Keratinocyte (primary cell): ENCODE data around the gene TM9SF1. TPM values are rescaled to one million over a fixed set of nuclear protein-coding genes. Genes with fewer than 3 reads are reported as not detected.

Source experiments
- DNase-seq: peaks from one replicate; pipeline ENCODE4 v3.0.0-alpha.2; 2011; ENCODE audit warnings: low read depth, missing footprints, low spot score
- FAIRE-seq: peaks from 2 replicates; lab custom pipeline; 2011; peaks lifted over from hg19 to GRCh38; lab: Jason Lieb, UNC
- H2AFZ ChIP-seq: 2 replicates; pipeline ENCODE4 v1.6.0; 2012; ENCODE audit warnings: low read length, control low read depth, inconsistent platforms; ENCODE audit not compliant: control insufficient read depth
- H3K27ac ChIP-seq: 2 replicates; pipeline ENCODE4 v1.5.1; 2011; ENCODE audit warnings: low read length; ENCODE audit not compliant: control insufficient read depth, insufficient read depth
- H3K27me3 ChIP-seq: 3 replicates; pipeline ENCODE4 v1.6.0; 2011; ENCODE audit warnings: low read length; ENCODE audit not compliant: control insufficient read depth, insufficient read depth; ENCODE audit errors: extremely low read depth
- H3K36me3 ChIP-seq, 2 experiments: 2 replicates in 1 of 2; 3 replicates in 1 of 2; pipeline ENCODE4 v1.5.1; 2011; ENCODE audit warnings: low read length in 2 of 2, mild to moderate bottlenecking in 1 of 2; ENCODE audit not compliant: control insufficient read depth in 2 of 2, insufficient read depth in 2 of 2; ENCODE audit errors: extremely low read depth in 1 of 2
- H3K4me1 ChIP-seq: 3 replicates; pipeline ENCODE4 v1.5.1; 2011; ENCODE audit warnings: low read length; ENCODE audit not compliant: control insufficient read depth, insufficient read depth; ENCODE audit errors: extremely low read depth
- H3K4me2 ChIP-seq: 3 replicates; pipeline ENCODE4 v1.6.0; 2011; ENCODE audit warnings: low read depth, low read length; ENCODE audit not compliant: control insufficient read depth, insufficient read depth; ENCODE audit errors: extremely low read depth
- H3K4me3 ChIP-seq, 3 experiments: fragments of 200-600 bp in 1 of 3; sonication (generic) in 1 of 3; 2 replicates in 2 of 3; 3 replicates in 1 of 3; pipeline ENCODE4 v1.5.1; 2011 to 2016; ENCODE audit warnings: low read length in 3 of 3, mild to moderate bottlenecking in 3 of 3, control low read depth in 2 of 3, inconsistent platforms in 1 of 3, low read depth in 1 of 3, mixed read lengths in 1 of 3, mixed run types in 1 of 3, moderate library complexity in 1 of 3; ENCODE audit not compliant: control insufficient read depth in 2 of 3, insufficient read depth in 2 of 3; ENCODE audit errors: extremely low read depth in 1 of 3
- H3K79me2 ChIP-seq: 2 replicates; pipeline ENCODE4 v1.6.0; 2012; ENCODE audit warnings: low read length; ENCODE audit not compliant: control insufficient read depth, insufficient read depth
- H3K9ac ChIP-seq: 3 replicates; pipeline ENCODE4 v1.6.0; 2011; ENCODE audit warnings: low read length; ENCODE audit not compliant: control insufficient read depth, insufficient read depth; ENCODE audit errors: extremely low read depth
- H3K9me1 ChIP-seq: 3 replicates; pipeline ENCODE4 v1.6.0; 2011; ENCODE audit warnings: low read length; ENCODE audit not compliant: control insufficient read depth, insufficient read depth; ENCODE audit errors: extremely low read depth
- H3K9me3 ChIP-seq: 2 replicates; pipeline ENCODE4 v1.5.1; 2012; ENCODE audit warnings: low read depth, low read length; ENCODE audit not compliant: control insufficient read depth
- H4K20me1 ChIP-seq: 3 replicates; pipeline ENCODE4 v1.6.0; 2011; ENCODE audit warnings: low read length; ENCODE audit not compliant: control insufficient read depth, insufficient read depth; ENCODE audit errors: extremely low read depth
- CTCF ChIP-seq, 3 experiments: IDR thresholded peaks in 1 of 3; conservative IDR thresholded peaks in 1 of 3; optimal IDR thresholded peaks in 1 of 3; 2 replicates in 2 of 3; 3 replicates in 1 of 3; pipeline versions ENCODE3 to v1.5.1; 2011; ENCODE audit warnings: low read length in 3 of 3, mild to moderate bottlenecking in 3 of 3, moderate library complexity in 2 of 3, control low read depth in 1 of 3, inconsistent platforms in 1 of 3; ENCODE audit not compliant: insufficient read depth in 2 of 3; ENCODE audit errors: extremely low read depth in 1 of 3
- EZH2 ChIP-seq: IDR thresholded peaks from one replicate; pipeline ENCODE4 v1.6.1; 2012; ENCODE audit warnings: inconsistent platforms, mild to moderate bottlenecking, low read length, moderate library complexity
- dilution Hi-C: fragments of 300-500 bp; cut with MboI; formaldehyde crosslinking; loops from one replicate; pipeline ENCODE4 v1.7.0; 2020; ENCODE audit warnings: low sequenced_read_pairs; ENCODE audit not compliant: extremely low pct_ligation_motif_present
- polyA plus RNA-seq, 5 experiments: library from polyadenylated mRNA; depleted of rRNA in 3 of 5; stranded (reverse) in 3 of 5; stranded (forward) in 1 of 5; unstranded in 1 of 5; fragments of >200 nt; gene quantifications; 1 replicate in 1 of 5; 2 replicates in 3 of 5; 3 replicates in 1 of 5; pipeline versions ENCODE4 v1.2.1 to v1.2.3, GENCODE V29; 2011 to 2012; ENCODE audit warnings: missing spikeins in 2 of 5, low read depth in 1 of 5, low replicate concordance in 1 of 5

The TM9SF1 gene
- polyA plus RNA-seq, 1 donor (not counting 4 experiments of a cell fraction or from before 2014, with no cell fraction given), result 19.2 TPM

GRCh38 chr14:24238527-24239037, 43.3 kb upstream of the TM9SF1 start:
- dilution Hi-C loops, result no loop called here
- no peak for TF ChIP-seq CTCF (optimal IDR thresholded peaks at IDR 0.05 in 1 of 3, IDR thresholded peaks at IDR 0.05 in 1 of 3, conservative IDR thresholded peaks at IDR 0.05 in 1 of 3; ENCODE audit: extremely low read depth in 1 of 3, insufficient read depth in 2 of 3, low read length in 3 of 3)
- TF ChIP-seq EZH2, result no peak
- H3K4me3 ChIP-seq, result no peak overlapping the region
- DNase-seq, result no peak
- H3K9ac ChIP-seq, result no peak overlapping the region
- H3K36me3 ChIP-seq, result peaks cover 25 to 58% of the 10 kb centered on the region in 2 experiments
- peaks cover 33% of the 10 kb centered on the region for H3K79me2 ChIP-seq
- no peak overlapping the region for H2AFZ ChIP-seq
- peak overlapping the region; percentile 96 for H3K4me2 ChIP-seq
- no peak for FAIRE-seq
- H3K4me1 ChIP-seq, result peaks cover 55% of the 10 kb centered on the region
- no peaks in the 10 kb centered on the region for H3K27me3 ChIP-seq
- H3K9me3 ChIP-seq, result no peaks in the 10 kb centered on the region
- no peaks in the 10 kb centered on the region for H4K20me1 ChIP-seq
- peak overlapping the region; percentile 61 for H3K27ac ChIP-seq
- no peaks in the 10 kb centered on the region for H3K9me1 ChIP-seq

- dilution Hi-C loops, result no loop called here
- Histone ChIP-seq H3K9ac (no peak overlapping the region), H3K9me1 (no peaks in the 10 kb centered on the region), H3K4me1 (peaks cover 55% of the 10 kb centered on the region), H3K4me2 (peak overlapping the region; percentile 96), H3K9me3 (no peaks in the 10 kb centered on the region), H3K27ac (peak overlapping the region; percentile 61), H4K20me1 (no peaks in the 10 kb centered on the region), H2AFZ (no peak overlapping the region), H3K79me2 (peaks cover 37% of the 10 kb centered on the region), H3K27me3 (no peaks in the 10 kb centered on the region), H3K36me3 (peaks cover 25 to 58% of the 10 kb centered on the region in 2 experiments), H3K4me3 (no peak overlapping the region)
- FAIRE-seq, result peak; percentile 26
- TF ChIP-seq EZH2 (no peak), CTCF (optimal IDR thresholded peaks at IDR 0.05 in 1 of 3, IDR thresholded peaks at IDR 0.05 in 1 of 3, conservative IDR thresholded peaks at IDR 0.05 in 1 of 3; ENCODE audit: extremely low read depth in 1 of 3, insufficient read depth in 2 of 3, low read length in 3 of 3) (no peak)
- no peak for DNase-seq
These were observed 42.9 kb upstream of the TM9SF1 start for GRCh38 chr14:24238123-24238522.
